ENCODE measurements around the gene PMPCA. TPM values are rescaled to one million over a fixed set of nuclear protein-coding genes. Genes with fewer than 3 reads are reported as not detected.

Gene PMPCA
- total and polyA plus RNA-seq, 2 of the 8 experiments (the other 6 are each of a cell fraction or from before 2014, with no cell fraction given), result 60.0 to 88.2 TPM

- TF ChIP-seq SIN3A (conservative IDR thresholded peaks at IDR 0.05 in 1 of 2, IDR thresholded peaks at IDR 0.05 in 1 of 2; ENCODE audit: low read depth in 1 of 2, low read length in 2 of 2) (peak; percentile 73 to 78; a peak in 2 of 4 replicates), JUND (IDR thresholded peaks at IDR 0.05; ENCODE audit: low read length) (no peak), CREB1 (IDR thresholded peaks at IDR 0.05) (peak; percentile 94), CBX8 (IDR thresholded peaks at IDR 0.05; ENCODE audit: borderline replicate concordance, low read depth, low read length) (no peak)
Observed at GRCh38 chr9:136410500-136411287, at the start of gene PMPCA, which contains the start of gene ENTR1 (continued).

Data from H1 (cell line).